Glutamatergic neuron (in vitro differentiated cells): ENCODE data around the gene MAN2A2. TPM values are rescaled to one million over a fixed set of nuclear protein-coding genes. Genes with fewer than 3 reads are reported as not detected.

Experiments used
- DNase-seq: peaks from one replicate; pipeline ENCODE4 v3.0.0; 2022
- H3K27ac Mint-ChIP-seq: one replicate; pipeline ENCODE4 v1.8.0; 2020; ENCODE audit warnings: mild to moderate bottlenecking, mixed read lengths, inconsistent platforms; ENCODE audit not compliant: unreplicated experiment
- H3K27me3 Mint-ChIP-seq: one replicate; pipeline ENCODE4 v1.8.0; 2020; ENCODE audit warnings: mild to moderate bottlenecking, moderate library complexity, mixed read lengths, inconsistent platforms; ENCODE audit not compliant: unreplicated experiment
- H3K36me3 Mint-ChIP-seq: one replicate; pipeline ENCODE4 v1.8.0; 2020; ENCODE audit warnings: mild to moderate bottlenecking, mixed read lengths, inconsistent platforms; ENCODE audit not compliant: unreplicated experiment
- H3K4me1 Mint-ChIP-seq: one replicate; pipeline ENCODE4 v1.8.0; 2020; ENCODE audit warnings: mild to moderate bottlenecking, low read depth, mixed read lengths, inconsistent platforms; ENCODE audit not compliant: unreplicated experiment
- H3K4me3 Mint-ChIP-seq: one replicate; pipeline ENCODE4 v1.8.0; 2020; ENCODE audit warnings: mild to moderate bottlenecking, mixed read lengths, inconsistent platforms; ENCODE audit not compliant: unreplicated experiment
- H3K9me3 Mint-ChIP-seq: one replicate; pipeline ENCODE4 v1.8.0; 2020; ENCODE audit warnings: mild to moderate bottlenecking, moderate library complexity, mixed read lengths, inconsistent platforms; ENCODE audit not compliant: unreplicated experiment
- CTCF ChIP-seq: fragments of 200-600 bp; sonication (generic); IDR thresholded peaks from one replicate; pipeline ENCODE4 v1.5.0; 2021; ENCODE audit not compliant: partially characterized antibody, unreplicated experiment
- total RNA-seq: library from RNA; stranded (reverse); fragmentation: NEBNext Ultra II Directional; extraction: Animal tissue kit (Norgen Biotek cat#: 25700); gene quantifications from one replicate; pipeline ENCODE4 v1.2.1, GENCODE V29; 2021; ENCODE audit not compliant: unreplicated experiment

Gene MAN2A2
- total RNA-seq, 1 donor from 2014 or later, result 81.8 TPM

DNA sequence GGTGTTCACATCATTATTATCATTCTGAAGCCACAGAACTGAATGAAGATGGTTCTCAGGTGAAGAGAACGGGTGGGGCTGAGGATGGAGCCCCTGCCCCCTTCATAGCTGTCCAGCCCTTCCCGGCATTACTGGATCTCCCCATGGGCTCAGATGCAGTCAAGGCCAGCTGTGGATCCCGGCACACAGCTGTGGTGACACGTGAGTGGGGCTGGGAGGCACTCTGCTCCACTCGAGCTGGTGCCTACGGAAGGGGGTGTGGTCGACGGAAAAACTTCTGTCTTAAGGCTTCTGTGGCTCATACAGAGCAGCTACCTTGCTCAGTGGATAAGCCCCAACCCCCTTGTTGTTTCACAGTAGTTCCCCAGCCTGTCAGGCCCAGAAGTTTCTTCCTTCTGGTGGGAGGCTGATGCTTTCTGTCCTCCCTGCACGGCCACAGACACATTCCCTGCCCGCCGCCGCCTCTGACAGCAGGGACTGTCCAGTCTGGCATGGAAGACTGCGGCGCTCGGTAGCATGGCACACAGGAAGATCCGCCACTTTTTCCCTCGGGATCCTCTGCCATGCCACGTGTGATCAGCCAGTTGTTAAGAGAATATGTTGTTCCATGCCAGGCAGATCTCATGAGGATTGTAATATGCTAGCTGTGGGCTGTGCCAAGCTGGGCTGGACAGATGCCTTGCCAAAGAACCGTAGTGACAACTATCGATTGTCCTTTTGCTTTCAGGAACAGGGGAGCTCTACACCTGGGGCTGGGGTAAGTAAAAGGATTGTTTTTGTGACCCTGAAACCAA lies 57.4 kb downstream of the MAN2A2 start:
- H3K27me3 Mint-ChIP-seq, result peaks cover 7% of the 10 kb centered on the region
- H3K4me1 Mint-ChIP-seq, result peaks cover 3% of the 10 kb centered on the region
- H3K27ac Mint-ChIP-seq, result no peak overlapping the region
- H3K9me3 Mint-ChIP-seq, result peaks cover 3% of the 10 kb centered on the region
- no peak for DNase-seq
- no peak overlapping the region for H3K4me3 Mint-ChIP-seq
- no peaks in the 10 kb centered on the region for H3K36me3 Mint-ChIP-seq
- no peak for TF ChIP-seq CTCF

- Mint-ChIP-seq H3K4me1 (no peaks in the 10 kb centered on the region), H3K27me3 (peaks cover 5% of the 10 kb centered on the region), H3K4me3 (no peak overlapping the region), H3K9me3 (peaks cover 3% of the 10 kb centered on the region), H3K36me3 (no peaks in the 10 kb centered on the region), H3K27ac (no peak overlapping the region)
- DNase-seq, result no peak
- no peak for TF ChIP-seq CTCF
These were observed 58.9 kb downstream of the MAN2A2 start for GRCh38 chr15:90962021-90962420.

- no peaks in the 10 kb centered on the region for H3K36me3 Mint-ChIP-seq
- no peaks in the 10 kb centered on the region for H3K9me3 Mint-ChIP-seq
- no peak overlapping the region for H3K27ac Mint-ChIP-seq
- H3K4me1 Mint-ChIP-seq, result no peaks in the 10 kb centered on the region
- no peaks in the 10 kb centered on the region for H3K27me3 Mint-ChIP-seq
- no peak overlapping the region for H3K4me3 Mint-ChIP-seq
- no peak for DNase-seq
- TF ChIP-seq CTCF, result no peak
These were observed 63.2 kb downstream of the MAN2A2 start for GRCh38 chr15:90966262-90966661.

GRCh38 chr15:90967206-90967605 lies 64.1 kb downstream of the MAN2A2 start:
- Mint-ChIP-seq H3K4me3 (no peak overlapping the region), H3K27ac (no peak overlapping the region), H3K27me3 (no peaks in the 10 kb centered on the region), H3K4me1 (no peaks in the 10 kb centered on the region), H3K9me3 (no peaks in the 10 kb centered on the region), H3K36me3 (no peaks in the 10 kb centered on the region)
- TF ChIP-seq CTCF, result no peak
- no peak for DNase-seq

- no peak for TF ChIP-seq CTCF
- no peak for DNase-seq
- Mint-ChIP-seq H3K9me3 (no peaks in the 10 kb centered on the region), H3K36me3 (no peaks in the 10 kb centered on the region), H3K4me1 (no peaks in the 10 kb centered on the region), H3K27ac (no peak overlapping the region), H3K27me3 (no peaks in the 10 kb centered on the region), H3K4me3 (no peak overlapping the region)
These were observed 65.3 kb downstream of the MAN2A2 start for GRCh38 chr15:90968434-90968833.
